K562 treated with DMSO at 1 percent for 4 hours (cell line): ENCODE measurements around the gene ADCY2. TPM values are rescaled to one million over a fixed set of nuclear protein-coding genes. Genes with fewer than 3 reads are reported as not detected.

Experiments
- total RNA-seq: library from RNA; unstranded; fragments of 300-600 nt; gene quantifications from 2 replicates; pipeline ENCODE4 v1.2.3, GENCODE V29; 2022; ENCODE audit not compliant: insufficient read depth

The ADCY2 gene
- not detected in 2 replicates for total RNA-seq

DNA sequence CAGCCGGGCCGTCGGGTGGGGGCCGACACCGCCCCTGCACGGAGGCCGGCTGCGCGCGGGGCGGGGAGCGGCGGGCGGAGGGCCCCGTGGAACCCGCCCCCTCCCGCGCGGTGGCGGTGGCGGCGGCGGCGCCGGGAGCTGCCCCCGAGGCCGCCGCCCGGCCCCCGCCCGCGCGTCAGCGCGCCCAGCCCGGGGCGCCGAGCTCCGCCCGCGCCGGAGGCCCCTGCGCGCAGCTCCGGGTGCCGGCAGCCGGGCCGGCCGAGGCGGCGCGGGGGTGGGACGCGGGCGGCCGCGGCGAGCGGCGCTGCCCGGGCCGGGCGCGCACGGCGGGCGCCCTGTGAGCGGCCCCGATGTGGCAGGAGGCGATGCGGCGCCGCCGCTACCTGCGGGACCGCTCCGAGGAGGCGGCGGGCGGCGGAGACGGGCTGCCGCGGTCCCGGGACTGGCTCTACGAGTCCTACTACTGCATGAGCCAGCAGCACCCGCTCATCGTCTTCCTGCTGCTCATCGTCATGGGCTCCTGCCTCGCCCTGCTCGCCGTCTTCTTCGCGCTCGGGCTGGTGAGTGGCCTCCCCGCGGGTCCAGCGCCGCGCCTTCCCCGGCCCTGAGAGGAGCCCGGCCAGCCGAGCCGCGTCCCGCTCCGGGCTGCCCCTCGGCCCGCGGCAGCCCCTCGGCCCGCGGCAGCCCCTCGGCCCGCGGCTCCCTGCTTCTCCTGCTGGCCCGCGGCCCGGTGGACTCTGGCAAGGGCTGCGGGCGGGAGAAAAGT, at the start of gene ADCY2:
Gene ADCY2, plus strand, starts transcription at position 192 of the 766 bp plus-strand sequence. Its CDS starts 159 bp downstream, at position 351.

DNA sequence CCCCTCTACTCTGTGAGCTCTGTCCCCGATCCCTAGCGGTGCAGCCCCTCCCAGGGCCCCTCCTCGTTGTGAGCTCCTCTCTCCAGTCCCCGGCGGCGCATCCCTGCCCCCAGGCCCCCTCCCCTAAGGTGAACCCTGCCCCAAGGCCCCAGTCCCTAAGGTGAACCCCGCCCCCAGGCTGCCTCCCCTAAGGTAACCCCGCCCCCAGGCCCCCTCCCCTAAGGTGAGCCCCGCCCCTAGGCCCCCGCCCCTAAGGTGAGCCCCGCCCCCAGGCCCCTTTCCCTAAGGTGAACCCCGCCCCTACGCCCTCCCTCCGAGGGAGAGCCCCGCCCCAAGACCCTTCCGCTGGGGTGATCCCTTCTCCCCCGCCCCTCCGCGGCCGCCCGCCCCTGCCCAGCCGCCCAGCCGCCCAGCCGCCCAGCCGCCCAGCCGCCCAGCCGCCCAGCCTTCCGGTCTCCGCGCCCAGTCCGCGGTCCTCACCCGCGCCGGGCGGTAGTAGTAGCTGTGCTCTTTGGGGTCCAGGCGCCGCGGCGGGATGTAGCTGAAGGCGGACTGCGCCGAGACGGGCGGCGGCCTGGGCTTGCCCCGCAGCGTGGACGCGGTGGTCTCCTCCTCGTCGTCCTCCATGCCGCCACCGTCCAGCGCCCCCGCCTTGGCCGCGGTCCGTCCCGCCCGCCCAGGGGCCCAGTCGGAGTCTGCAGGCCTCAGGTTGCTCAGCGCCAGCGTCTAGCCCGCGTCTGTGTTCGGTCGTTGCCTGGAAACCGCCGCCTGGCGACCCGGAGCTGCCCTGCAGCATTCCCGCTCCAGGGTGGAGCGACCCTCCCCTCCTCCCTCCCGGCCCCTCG, 454.7 kb downstream of the ADCY2 start, which contains the start of gene CFAP90:
Gene CFAP90, minus strand, starts transcription at position 739 of the 845 bp plus-strand sequence. Its CDS starts 112 bp downstream, at position 627.

DNA sequence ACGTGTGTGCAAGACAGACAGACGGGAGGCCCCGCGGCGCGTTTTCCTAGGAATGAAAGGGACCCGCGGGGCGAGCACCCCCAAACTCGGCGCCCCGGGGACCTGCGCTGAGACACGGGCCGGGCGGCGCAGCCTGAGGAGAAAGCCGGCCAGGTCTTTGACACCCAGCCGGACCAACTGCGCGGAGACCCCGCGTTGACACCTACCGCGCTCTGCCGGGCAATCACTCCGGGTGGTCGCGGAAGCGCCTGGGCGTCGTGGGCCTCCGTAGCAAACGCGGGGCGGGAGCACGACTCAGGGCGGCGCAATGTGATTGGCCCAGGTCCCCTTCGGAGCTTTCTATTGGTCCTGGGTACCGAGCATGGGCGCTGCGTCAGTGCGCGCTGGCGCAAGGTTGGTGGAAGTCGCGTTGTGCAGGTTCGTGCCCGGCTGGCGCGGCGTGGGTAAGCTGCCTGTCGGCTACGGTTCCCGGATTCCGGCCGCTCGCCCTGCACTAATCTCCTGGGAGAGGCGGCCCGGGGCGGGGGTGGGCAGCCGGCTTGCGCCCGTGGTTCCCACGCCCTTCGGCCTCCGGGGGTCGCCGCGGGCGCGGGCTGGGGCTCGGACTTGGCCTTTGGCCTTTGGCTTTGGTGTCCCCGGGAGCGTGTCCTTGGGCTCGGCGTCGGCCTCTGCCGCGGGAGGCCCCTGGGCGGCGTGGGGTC, 473.0 kb downstream of the ADCY2 start, which contains the start of the genes FASTKD3 and MTRR:
Gene FASTKD3, minus strand, starts transcription at position 259 of the 701 bp plus-strand sequence. CDS start 948 bp downstream, outside the sequence.
Gene MTRR, plus strand, starts transcription at position 376 of the 701 bp plus-strand sequence. CDS start 1,647 bp downstream, outside the sequence.

